PC-3 (cell line): ENCODE results near the gene ERI3.

Experiments used
- EZH2 ChIP-seq: fragments of 300-600 bp; sonication (generic); IDR thresholded peaks from one replicate; pipeline ENCODE4 v1.6.1; 2017; ENCODE audit warnings: antibody characterized with exemption, mild to moderate bottlenecking, low read length; ENCODE audit not compliant: unreplicated experiment
- TF ChIP-seq, protein P1 (sequence below): fragments of 300-600 bp; sonication (generic); conservative IDR thresholded peaks from 2 replicates; pipeline ENCODE4 v1.5.1; 2017; ENCODE audit warnings: antibody characterized with exemption, low read depth, mild to moderate bottlenecking, low read length

DNA sequence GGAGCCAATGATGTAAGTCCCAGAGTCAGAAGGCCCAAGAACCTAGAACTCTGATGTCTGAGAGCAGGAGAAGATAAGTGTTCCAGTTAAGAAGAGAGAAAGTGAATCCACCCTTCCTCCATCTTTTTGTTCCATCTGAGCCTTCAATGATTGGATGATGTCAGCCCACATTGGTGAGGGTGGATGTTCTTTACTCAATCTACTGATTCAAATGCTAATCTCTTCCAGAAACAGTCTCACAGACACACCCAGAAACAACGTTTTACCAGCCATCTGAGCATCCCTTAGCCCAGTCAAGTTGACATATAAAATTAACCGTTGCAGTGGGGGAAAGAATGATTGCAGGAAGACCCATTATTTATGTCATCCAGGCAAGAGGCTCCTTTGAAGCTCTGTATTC lies 33.5 kb upstream of the ERI3 start:
- TF ChIP-seq, protein P1, sequence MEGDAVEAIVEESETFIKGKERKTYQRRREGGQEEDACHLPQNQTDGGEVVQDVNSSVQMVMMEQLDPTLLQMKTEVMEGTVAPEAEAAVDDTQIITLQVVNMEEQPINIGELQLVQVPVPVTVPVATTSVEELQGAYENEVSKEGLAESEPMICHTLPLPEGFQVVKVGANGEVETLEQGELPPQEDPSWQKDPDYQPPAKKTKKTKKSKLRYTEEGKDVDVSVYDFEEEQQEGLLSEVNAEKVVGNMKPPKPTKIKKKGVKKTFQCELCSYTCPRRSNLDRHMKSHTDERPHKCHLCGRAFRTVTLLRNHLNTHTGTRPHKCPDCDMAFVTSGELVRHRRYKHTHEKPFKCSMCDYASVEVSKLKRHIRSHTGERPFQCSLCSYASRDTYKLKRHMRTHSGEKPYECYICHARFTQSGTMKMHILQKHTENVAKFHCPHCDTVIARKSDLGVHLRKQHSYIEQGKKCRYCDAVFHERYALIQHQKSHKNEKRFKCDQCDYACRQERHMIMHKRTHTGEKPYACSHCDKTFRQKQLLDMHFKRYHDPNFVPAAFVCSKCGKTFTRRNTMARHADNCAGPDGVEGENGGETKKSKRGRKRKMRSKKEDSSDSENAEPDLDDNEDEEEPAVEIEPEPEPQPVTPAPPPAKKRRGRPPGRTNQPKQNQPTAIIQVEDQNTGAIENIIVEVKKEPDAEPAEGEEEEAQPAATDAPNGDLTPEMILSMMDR: no peak
- no peak for TF ChIP-seq EZH2
